AG09319 (cell line): ENCODE measurements around the gene F11R.
"Not testable (repeated sequence)": the region's sequence is repeated elsewhere in the genome, so short reads cannot be mapped to it uniquely, and the experiment has no call there.

Experiments
- DNase-seq: peaks from one replicate; pipeline ENCODE4 v3.0.0-alpha.2; 2010; ENCODE audit warnings: low read depth; ENCODE audit errors: extremely low read depth
- CTCF ChIP-seq: IDR thresholded peaks from 2 replicates; pipeline ENCODE4 v1.5.1; 2011; ENCODE audit warnings: low read depth, mild to moderate bottlenecking, inconsistent platforms, low read length, moderate library complexity

The F11R gene

GRCh38 chr1:160951443-160952128 lies 69.4 kb downstream of the F11R start:
- peak; percentile 0 for DNase-seq
- peak; percentile 60 for TF ChIP-seq CTCF

GRCh38 chr1:160950657-160951056 lies 70.3 kb downstream of the F11R start:
- no peak for DNase-seq

GRCh38 chr1:160949881-160950280 lies 71.1 kb downstream of the F11R start:
- DNase-seq, result no peak
- TF ChIP-seq CTCF, result no peak

More at GRCh38 chr1:160950657-160951056, 70.3 kb downstream of the F11R start:
- TF ChIP-seq CTCF, result no peak

GRCh38 chr1:160949216-160949880 lies 71.6 kb downstream of the F11R start:
- DNase-seq, result not testable (repeated sequence)

- DNase-seq, result not testable (repeated sequence)
Measured at GRCh38 chr1:160947174-160947759, 73.7 kb downstream of the F11R start.

- not testable (repeated sequence) for DNase-seq
Measured at GRCh38 chr1:160945881-160946280, 75.1 kb downstream of the F11R start.
